NCI-H510A treated with DMSO at 0.1 percent for 48 hours (cell line): Measurements from ENCODE around the gene FCN1.
"Not testable (repeated sequence)": the region's sequence is repeated elsewhere in the genome, so short reads cannot be mapped to it uniquely, and the experiment has no call there.

Source experiments
- DNase-seq: peaks from one replicate; lab custom pipeline; 2025; lab: John Stamatoyannopoulos, UW

The FCN1 gene

DNA sequence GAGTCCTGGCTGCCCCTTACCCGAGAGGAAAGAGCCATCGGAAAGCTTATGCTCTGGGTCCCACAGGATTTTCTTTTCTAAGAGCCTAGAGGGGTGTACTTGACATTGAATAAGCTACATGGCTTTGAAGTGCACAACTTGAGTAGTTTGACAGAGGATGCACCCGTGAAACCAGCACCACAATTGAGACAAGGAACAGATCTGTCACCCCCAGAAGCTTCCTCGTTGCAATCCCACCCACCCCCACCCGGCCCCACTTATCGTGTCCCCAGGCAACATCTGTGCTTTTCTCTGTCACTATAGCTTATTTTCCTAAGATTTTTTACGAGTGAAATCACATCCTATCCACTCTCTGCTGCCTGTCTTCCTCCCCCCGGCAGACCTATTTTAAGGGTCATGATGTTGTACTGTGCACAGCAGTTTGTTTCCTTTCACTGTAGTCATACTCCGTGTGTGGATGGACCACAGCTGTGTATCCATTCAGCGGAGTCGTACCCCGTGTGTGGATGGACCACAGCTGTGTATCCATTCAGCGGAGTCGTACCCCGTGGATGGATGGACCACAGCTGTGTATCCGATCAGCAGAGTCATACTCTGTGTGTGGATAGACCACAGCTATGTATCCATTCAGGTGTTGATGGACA, 45.9 kb downstream of the FCN1 start:
- no peak for DNase-seq

GRCh38 chr9:134870746-134871662, 46.7 kb downstream of the FCN1 start:
- no peak for DNase-seq

DNA sequence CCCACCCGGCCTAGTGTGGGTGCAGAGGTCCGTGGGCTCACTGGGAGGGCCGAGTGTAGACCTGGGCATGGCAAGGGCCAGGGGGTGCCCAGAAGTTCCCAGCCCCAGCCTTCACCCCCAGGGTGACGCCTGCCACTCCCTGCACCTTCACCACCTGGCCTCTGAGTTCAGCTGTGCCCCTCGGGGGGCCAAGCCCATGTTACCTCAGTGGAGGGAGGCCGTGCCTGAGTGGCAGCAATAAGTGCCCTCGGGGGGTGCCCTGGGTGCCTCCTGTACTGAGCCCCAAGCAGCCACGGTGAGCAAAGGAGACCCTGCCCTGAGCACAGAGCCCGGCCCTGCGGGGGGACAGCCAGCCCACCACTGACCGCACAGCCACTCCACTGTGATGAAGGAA, 47.4 kb downstream of the FCN1 start:
- DNase-seq: no peak

DNA sequence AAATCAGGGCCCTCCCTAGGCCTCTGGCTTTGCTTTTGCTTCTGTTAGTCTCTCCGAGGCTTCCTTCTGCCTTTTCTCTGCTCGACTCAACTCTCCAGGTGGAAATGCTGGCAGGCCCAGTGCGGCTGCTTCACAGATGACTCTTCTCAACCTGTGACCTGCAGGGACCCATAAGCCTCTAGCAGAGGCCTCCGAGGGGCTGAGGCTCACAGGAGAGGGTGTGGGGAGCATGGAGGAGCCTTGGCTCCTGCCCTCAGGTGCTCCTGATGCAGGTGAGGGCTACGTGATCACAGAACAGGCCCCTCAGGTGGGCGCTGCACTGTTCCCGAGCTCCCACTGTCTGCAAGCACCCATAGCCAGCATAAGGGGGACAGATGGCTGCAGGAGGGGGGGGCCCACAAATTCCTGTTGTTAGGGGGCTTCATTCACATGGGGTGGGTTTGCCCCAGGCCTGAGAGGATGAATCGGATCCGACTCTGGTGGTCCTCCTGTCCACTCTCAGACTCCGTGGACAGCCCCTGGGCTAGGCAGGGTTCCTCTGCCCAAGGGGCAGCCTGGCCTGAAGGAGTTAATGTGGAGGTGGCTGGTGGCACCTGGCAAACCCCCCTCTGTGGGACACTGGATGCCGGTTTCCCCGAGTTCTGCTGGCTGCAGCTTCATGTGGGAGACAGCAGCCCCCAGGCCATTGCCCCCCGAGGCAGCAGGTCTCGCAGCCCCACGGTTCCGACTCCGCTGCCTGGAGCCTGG, 48.0 kb downstream of the FCN1 start:
- no peak for DNase-seq

DNA sequence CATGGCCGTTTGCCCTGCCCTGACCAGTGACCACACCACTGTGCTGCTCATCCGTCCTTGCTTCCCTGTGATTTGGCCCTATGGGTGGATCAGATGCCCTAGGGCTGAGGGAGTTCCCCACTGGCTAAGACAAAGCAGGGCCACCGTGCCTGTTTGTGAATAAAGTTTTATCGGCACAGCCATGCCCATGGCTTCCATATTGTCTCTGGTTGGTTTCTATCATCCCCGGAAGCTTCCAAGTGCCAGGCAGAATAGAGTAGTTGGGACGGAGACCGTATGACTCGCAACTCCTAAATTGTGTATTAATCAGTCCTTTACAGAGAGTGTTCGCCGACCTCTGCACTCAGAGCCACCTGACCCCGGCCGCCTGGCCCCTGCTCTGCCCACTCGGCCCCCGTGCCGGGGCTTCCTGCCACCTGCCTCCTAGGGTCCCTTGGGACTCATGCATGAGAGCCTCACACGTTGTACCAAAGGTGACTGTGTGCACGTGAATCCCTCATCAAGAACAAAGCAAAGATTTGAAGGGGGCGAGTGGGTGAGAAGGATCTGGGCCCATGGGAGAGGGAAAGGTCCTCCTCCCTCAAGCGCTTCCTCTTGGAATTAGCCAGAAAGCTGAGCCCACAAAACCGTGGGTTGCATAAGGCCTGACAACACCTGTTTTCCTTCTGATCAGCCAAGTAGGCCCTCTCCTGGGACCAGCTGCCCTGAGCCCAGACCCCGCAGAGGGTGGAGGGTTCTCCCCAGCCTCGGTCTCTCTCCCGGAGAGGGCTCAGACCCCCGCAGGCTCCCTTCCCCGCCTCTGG, 48.8 kb downstream of the FCN1 start:
- no peak for DNase-seq

DNA sequence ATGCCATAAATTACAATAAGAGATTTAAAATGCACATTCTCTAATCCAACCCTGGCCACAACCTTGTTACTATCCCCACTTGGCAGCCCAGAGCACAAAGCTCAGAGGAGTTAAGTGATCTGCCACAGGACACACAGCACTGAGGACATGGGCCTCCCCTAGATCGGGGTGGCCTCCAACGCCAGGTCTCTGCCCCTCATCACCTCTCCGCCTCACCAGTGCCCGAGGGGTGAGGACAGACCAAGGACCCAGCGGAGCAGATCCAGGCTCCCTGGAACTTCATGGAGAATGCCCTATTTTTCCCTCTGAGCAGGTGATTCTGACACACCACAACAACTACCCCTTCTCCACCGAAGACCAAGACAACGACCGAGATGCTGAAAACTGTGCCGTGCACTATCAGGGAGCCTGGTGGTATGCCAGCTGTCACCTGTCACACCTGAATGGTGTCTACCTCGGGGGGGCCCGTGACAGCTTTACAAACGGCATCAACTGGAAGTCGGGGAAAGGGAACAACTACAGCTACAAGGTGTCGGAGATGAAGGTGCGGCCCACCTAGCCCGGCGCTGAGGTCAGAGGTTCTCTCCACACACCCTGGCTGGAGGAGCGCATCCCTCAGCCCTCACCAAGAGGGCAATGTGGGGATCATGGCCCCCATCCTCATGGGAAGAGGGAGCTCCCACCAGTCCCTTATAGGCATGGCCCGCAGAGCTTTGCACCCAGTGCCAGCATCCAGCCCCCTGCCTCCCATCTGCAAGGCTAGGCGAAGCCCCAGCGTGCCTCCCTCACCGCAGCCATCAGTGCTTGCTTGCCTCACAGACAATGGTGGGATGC, 49.6 kb downstream of the FCN1 start:
- no peak for DNase-seq

DNA sequence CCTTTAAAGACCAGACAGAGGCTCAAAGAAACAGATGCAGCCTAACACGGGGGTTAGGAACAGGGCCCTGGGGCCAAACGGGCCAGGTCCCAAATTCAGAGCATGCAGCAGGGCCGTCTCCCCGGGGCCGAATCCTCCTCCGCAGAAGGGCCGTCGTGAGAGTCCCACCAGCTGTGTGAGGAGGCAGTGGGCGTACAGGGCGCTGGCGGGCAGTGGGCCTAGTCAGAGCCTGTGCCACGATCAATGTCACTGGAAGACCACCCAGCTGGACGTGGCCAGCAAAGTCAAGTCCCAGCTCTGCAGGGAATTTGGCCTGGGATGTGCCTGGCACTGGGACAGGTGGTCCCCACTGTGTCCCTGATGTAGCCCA, 52.9 kb downstream of the FCN1 start:
- DNase-seq: no peak

DNA sequence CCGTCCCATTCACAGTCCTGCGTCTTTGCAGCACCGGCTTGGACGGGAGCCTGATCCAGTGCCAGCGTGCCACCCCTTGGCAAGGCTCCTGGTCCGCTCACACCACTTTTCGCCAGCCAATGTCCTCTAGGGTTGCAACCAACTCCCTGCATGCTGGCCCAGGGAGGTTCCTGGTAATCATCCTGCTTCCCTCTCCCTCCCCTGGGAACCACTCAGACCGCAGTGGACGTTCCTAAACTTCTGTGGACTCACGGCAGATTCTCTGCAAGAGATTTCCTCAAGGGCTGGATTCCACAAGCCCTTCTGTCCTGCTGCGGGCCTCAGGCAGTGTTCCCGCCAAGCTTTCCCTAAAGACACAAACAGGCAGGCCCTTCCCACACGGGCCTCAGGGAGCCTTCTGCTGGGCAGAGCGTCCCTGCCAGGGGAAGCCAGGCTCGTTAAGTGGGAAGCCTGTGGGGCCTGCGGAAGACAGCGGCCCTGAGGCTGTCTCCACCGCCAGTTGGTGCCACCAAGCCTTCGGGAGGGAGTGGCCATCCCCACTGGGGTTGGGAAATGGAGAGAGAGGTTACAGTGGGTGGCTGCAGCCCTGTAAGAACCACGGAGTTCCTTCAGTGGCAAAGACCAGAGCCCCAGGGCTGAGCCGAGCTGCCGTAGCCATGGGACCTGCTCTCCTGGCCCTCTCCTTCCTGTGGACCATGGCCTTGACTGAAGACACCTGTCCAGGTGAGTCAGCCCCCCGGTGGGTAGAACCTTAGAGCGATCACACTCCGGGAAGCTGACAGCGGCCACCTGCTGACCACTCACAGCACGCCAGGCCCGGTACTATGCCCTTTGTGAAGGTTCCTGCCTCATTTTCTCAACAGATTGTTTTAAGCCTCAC, 53.5 kb downstream of the FCN1 start:
- no peak for DNase-seq

- DNase-seq: no peak
Observed at GRCh38 chr9:134863306-134863902, 54.3 kb downstream of the FCN1 start.

DNA sequence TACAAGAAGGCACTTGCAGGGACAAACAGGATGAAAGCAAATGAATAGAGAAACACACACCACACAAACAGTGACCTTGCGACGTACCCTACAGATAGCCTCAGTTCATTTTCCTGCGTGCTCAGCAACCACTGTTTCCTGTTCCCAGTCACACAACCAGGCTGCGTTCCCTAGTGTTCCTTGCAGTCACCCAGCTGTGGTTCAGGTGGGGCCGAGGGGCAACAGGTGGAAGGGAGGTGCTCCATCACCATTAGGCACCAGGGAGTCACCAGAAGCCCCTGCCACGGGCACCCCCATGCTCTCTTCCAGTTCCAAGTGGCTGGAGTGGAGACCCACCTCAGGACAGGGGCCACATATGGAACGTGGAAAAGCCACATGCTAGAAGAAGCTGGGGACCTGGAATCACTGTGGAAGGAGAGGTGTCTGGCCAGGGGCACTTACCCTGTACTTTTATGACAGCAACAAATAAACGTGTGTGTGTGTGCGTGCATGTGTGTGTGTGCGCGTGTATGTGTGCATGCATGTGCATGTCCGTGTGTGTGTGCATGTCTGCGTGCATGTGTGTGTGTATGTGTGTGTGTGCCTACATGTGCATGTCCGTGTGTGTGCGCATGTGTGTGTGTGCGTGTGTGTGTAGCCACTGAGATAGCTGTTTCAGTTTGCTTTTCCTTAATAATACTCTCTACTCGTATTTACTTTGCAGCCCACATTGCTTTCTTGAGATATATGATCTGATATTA, 55.9 kb downstream of the FCN1 start:
- DNase-seq: no peak

DNA sequence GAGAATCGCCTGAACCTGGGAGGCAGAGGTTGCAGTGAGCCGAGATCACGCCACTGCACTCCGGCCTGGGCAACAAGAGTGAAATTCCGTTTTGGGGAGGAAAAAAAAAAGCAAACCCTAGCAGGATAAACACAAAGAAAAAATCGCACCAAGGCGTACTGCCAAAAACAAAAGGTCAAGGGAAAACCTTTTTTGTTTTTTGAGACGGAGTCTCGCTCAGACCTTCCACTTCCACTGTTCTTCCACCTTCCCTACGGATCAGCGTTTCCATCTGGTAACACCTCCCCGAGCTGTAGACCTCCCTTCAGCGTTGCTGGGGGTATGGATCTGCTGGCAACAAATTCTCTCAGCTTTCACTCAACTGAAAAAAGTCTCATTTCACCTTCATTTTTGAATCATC, 57.2 kb downstream of the FCN1 start:
- no peak for DNase-seq

GRCh38 chr9:134858051-134858841, 59.5 kb downstream of the FCN1 start:
- no peak for DNase-seq

DNA sequence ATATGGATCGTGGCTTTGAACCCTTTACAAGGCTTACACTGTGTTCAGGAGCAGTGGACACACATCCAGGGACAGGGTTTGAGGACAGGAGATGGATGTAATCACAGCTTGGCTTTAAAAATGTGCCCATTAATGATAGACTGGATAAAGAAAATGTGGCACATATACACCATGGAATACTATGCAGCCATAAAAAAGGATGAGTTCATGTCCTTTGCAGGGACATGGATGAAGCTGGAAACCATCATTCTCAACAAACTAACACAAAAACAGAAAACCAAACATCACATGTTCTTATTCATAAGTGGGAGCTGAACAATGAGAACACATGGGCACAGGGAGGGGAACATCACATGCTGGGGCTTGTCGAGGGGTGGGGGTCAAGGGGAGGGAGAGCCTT, 60.3 kb downstream of the FCN1 start:
- DNase-seq: not testable (repeated sequence)

DNA sequence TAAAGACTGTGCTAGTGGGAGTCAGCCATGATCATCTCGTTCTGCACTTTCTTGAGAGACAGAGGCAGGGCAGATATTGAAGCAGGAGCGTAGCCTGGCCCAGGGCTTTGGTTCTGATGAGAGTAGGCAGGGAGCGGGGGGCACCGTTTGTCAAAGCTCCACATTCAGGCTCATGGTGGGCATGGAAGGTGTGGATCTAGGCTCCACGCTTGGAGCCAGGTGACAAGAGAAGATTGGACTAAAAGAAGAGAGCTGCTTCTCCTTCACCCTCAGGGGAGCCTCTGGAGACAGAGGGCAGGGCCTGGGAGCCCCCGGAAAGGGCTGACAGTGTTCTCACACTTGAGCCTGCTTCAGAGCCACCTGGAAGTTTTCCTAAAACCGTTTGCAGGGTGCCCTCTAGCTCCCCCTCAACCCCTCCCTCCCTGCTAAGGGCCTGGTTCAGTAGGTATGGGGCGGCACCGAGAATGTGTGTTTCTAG, 61.8 kb downstream of the FCN1 start:
- no peak for DNase-seq
